GM12878 (cell line): Measurements from ENCODE around the gene CD72. TPM values are rescaled to one million over a fixed set of nuclear protein-coding genes. Genes with fewer than 3 reads are reported as not detected.

Experiments used
- ATAC-seq: fragments of 200-7000 bp; cut with Tn5 transposase; 3 replicates; pipeline ENCODE4 v1.9.1; 2020; ENCODE audit warnings: mild to moderate bottlenecking, moderate library complexity
- BruUV-seq: library from RNA; stranded (reverse); fragments of 400-500 nt; replicated peaks from 2 replicates; lab custom pipeline; 2021; lab: Mats Ljungman, UMichigan
- CTCF ChIA-PET: fragments of 300-600 bp; sonication (Branson Sonifier 250); formaldehyde crosslinking; extraction: SDS; loops from one replicate; lab custom pipeline; 2021; ENCODE audit warnings: inconsistent platforms; lab: Yijun Ruan, JAX
- POLR2A ChIA-PET: fragments of 350-600 bp; formaldehyde crosslinking; extraction: SDS; loops from one replicate; lab custom pipeline; 2021; ENCODE audit warnings: inconsistent platforms; lab: Charles Lee
- RAD21 ChIA-PET: fragments of 300-600 bp; sonication (Branson Sonifier 250); formaldehyde crosslinking; loops from one replicate; lab custom pipeline; 2023; ENCODE audit warnings: antibody characterized with exemption; ENCODE audit not compliant: unreplicated experiment; lab: Charles Lee
- SMC1A ChIA-PET: fragments of 300-600 bp; sonication (Branson Sonifier 250); formaldehyde crosslinking; loops from one replicate; lab custom pipeline; 2023; ENCODE audit not compliant: unreplicated experiment, uncharacterized antibody; lab: Charles Lee
- DNase-seq: peaks from one replicate; pipeline ENCODE4 v3.0.0-alpha.2; 2011; ENCODE audit warnings: low read depth, low spot score
- FAIRE-seq: peaks from 3 replicates; lab custom pipeline; 2011; peaks lifted over from hg19 to GRCh38; lab: Jason Lieb, UNC
- H2AFZ ChIP-seq: 2 replicates; pipeline ENCODE4 v1.6.0; 2011; ENCODE audit warnings: low read depth, low read length, control low read depth; ENCODE audit not compliant: control insufficient read depth
- H3K27ac ChIP-seq: 2 replicates; pipeline ENCODE4 v1.5.1; 2011; ENCODE audit warnings: control low read depth; ENCODE audit not compliant: control insufficient read depth, insufficient read depth
- H3K27me3 ChIP-seq, 2 experiments: replicated peaks in 1 of 2; 2 replicates each; pipeline versions ENCODE4 v1.6.0 to v1.6.1; 2011; ENCODE audit warnings: low read length in 1 of 2; ENCODE audit not compliant: control insufficient read depth in 2 of 2, insufficient read depth in 2 of 2
- H3K36me3 ChIP-seq, 2 experiments: 2 replicates each; pipeline ENCODE4 v1.5.1; 2011; ENCODE audit warnings: low read length in 1 of 2; ENCODE audit not compliant: control insufficient read depth in 2 of 2, insufficient read depth in 2 of 2
- H3K4me1 ChIP-seq: 2 replicates; pipeline ENCODE4 v1.6.1; 2011; ENCODE audit warnings: mild to moderate bottlenecking, low read length, moderate library complexity, mixed read lengths; ENCODE audit not compliant: control insufficient read depth, insufficient read depth
- H3K4me2 ChIP-seq: 2 replicates; pipeline ENCODE4 v1.6.0; 2011; ENCODE audit warnings: control low read depth; ENCODE audit not compliant: control insufficient read depth, insufficient read depth
- H3K4me3 ChIP-seq: fragments of 200-600 bp; sonication (generic); 2 replicates; pipeline ENCODE4 v1.5.1; 2016
- H3K79me2 ChIP-seq: 2 replicates; pipeline ENCODE4 v1.6.0; 2011; ENCODE audit warnings: low read length; ENCODE audit not compliant: control insufficient read depth, insufficient read depth
- H3K9ac ChIP-seq: 2 replicates; pipeline ENCODE4 v1.8.0; 2011; ENCODE audit warnings: low read length, control low read depth, mixed read lengths; ENCODE audit not compliant: control insufficient read depth, insufficient read depth
- H3K9me3 ChIP-seq: replicated peaks from 3 replicates; pipeline ENCODE4 v1.5.1; 2011; ENCODE audit warnings: mild to moderate bottlenecking, low read length; ENCODE audit not compliant: control insufficient read depth, insufficient read depth
- H4K20me1 ChIP-seq: 2 replicates; pipeline ENCODE4 v1.6.0; 2011; ENCODE audit not compliant: control insufficient read depth, insufficient read depth
- E4F1 ChIP-seq: fragments of 450-650 bp; IDR thresholded peaks from 2 replicates; pipeline ENCODE4 v1.6.1; 2018; ENCODE audit warnings: borderline replicate concordance, mild to moderate bottlenecking; ENCODE audit not compliant: partially characterized antibody
- POLR2A ChIP-seq: IDR thresholded peaks from 2 replicates; pipeline ENCODE4 v1.6.1; 2011; ENCODE audit warnings: low read depth, mild to moderate bottlenecking, low read length
- TBL1XR1 ChIP-seq: IDR thresholded peaks from 2 replicates; pipeline ENCODE4 v1.6.1; 2012; ENCODE audit warnings: low read depth, low read length, improper control_type of control experiment
- WGBS: methylation state at CpG from one replicate; pipeline ENCODE4 v1.1.6; 2016; ENCODE audit warnings: low lambda C conversion rate; ENCODE audit not compliant: insufficient replicate concordance, insufficient coverage; ENCODE audit errors: missing lambda C conversion rate; 5-methylcytosine and 5-hydroxymethylcytosine counted together
- in situ Hi-C: fragments of 300-500 bp; cut with MboI; formaldehyde crosslinking; loops from 9 replicates; pipeline ENCODE4 v1.14.3; 2018; ENCODE audit warnings: mixed read lengths
- intact Hi-C: fragments of 100-400 bp; cut with micrococcal nuclease; formaldehyde crosslinking; loops from one replicate; pipeline ENCODE4 v1.14.2; 2022; ENCODE audit not compliant: unreplicated experiment
- polyA plus RNA-seq, 11 experiments: library from polyadenylated mRNA; depleted of rRNA in 4 of 11; unstranded in 6 of 11; stranded (reverse) in 5 of 11; fragments of >200 nt; fragmentation: Nextera tagmentation in 4 of 11; fragmentation: Illumina TruSeq in 1 of 11; extraction: Ambion mirVana in 4 of 11; extraction: Trizol in 1 of 11; gene quantifications; 1 replicate in 1 of 11; 2 replicates in 10 of 11; pipeline versions ENCODE4 v1.2.1 to v1.2.3, GENCODE V29; 2011 to 2016; ENCODE audit warnings: inconsistent platforms in 2 of 11, missing spikeins in 2 of 11, low read depth in 1 of 11
- total RNA-seq, 4 experiments: library from RNA; depleted of rRNA in 3 of 4; stranded (reverse); fragments of >200 nt in 3 of 4; fragmentation: Illumina TruSeq in 1 of 4; extraction: Trizol in 1 of 4; gene quantifications; 2 replicates each; pipeline versions ENCODE4 v1.2.1 to v1.2.3, GENCODE V29; 2013 to 2021

Gene CD72
- total and polyA plus RNA-seq, 10 of the 15 experiments (the other 5 are each of a cell fraction or from before 2014, with no cell fraction given), result 2.1 to 14.2 (median 4.4) TPM

GRCh38 chr9:35661756-35662350 lies 43.6 kb upstream of the CD72 start:
- H3K27me3 ChIP-seq, result no peaks in the 10 kb centered on the region
- BruUV-seq, result no TSS peak
- TF ChIP-seq TBL1XR1, result no peak
- peak; percentile 1; the same call in 1 of the 2 replicates for TF ChIP-seq POLR2A
- no peak for TF ChIP-seq E4F1
- TF ChIP-seq, all 136 proteins: peak for 1
- intact Hi-C loops (no loop called here), in situ Hi-C loops (no loop called here)
- Histone ChIP-seq H3K9me3 (no peaks in the 10 kb centered on the region), H2AFZ (no peak overlapping the region), H3K36me3 (peaks cover 6 to 9% of the 10 kb centered on the region in 2 experiments; a peak in 3 of 4 replicates), H3K27ac (peak overlapping the region; percentile 45), H4K20me1 (no peaks in the 10 kb centered on the region), H3K79me2 (peaks cover 43% of the 10 kb centered on the region), H3K4me3 (0 out of 2 replicates have a peak overlapping the region, but pooled peaks have one; percentile 18), H3K4me1 (peaks cover 43% of the 10 kb centered on the region), H3K4me2 (peak overlapping the region; percentile 55), H3K9ac (peak overlapping the region; percentile 9; the same call in 1 of the 2 replicates)
- FAIRE-seq (no peak), ATAC-seq (no peak), DNase-seq (no peak)
- POLR2A ChIA-PET, result interaction anchor here (0.7 to 10.9 kb wide), 12 partner anchors 11 to 150 kb away, joined by 3 to 163 read pairs (median 4); partner anchors contain the start of genes CA9, CREB3, SIT1 and SPAG8
- RAD21 ChIA-PET, result interaction anchor here (0.5 to 9.7 kb wide), 10 partner anchors 14 to 165 kb away, joined by 3 to 95 read pairs (median 7); partner anchors contain the start of genes CREB3, GBA2, RGP1 and SIT1
- CTCF ChIA-PET, result interaction anchor here (0.6 to 13.5 kb wide), 23 partner anchors 9 to 164 kb away, joined by 3 to 227 read pairs (median 7); partner anchors contain the start of genes CA9, CREB3, HINT2 and SIT1
- 53% methylated on average over 3 of the region's 3 CpGs for WGBS
- SMC1A ChIA-PET, result interaction anchor here (0.6 to 12.5 kb wide), 15 partner anchors 8 to 220 kb away, joined by 3 to 145 read pairs (median 3); partner anchors contain the start of genes CREB3, SIT1 and TLN1
